ENCODE results near the gene PTPRN. TPM values are rescaled to one million over a fixed set of nuclear protein-coding genes. Genes with fewer than 3 reads are reported as not detected.

The PTPRN gene
- total RNA-seq = 1 to 10 TPM; 3.5 to 6.0 TPM
- 1.7 TPM for polyA plus RNA-seq (ENCODE audit: insufficient read depth, low read depth, low replicate concordance)
- long read RNA-seq, donor 1 = 0 reads
- long read RNA-seq, donor 2 = 0 reads

DNA sequence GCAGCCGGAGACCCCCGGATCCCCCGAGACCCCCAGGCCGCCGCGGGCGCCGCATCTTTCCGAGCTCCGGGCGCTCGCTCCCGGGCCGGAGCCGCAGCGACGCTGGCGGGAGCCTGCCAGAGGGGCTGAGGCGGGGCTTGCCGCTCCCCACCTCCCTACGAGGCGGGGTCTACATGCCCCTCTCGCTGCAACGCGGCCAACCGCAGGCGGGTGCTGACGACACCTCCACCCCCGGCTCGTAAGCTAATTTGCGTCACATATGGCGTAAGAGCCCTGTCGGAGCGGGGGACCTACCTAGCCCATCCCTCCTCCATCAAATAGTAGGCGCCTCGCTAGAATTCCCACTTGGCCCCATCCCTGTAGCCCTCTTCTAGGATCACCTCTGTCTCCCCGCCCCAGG is at the start of gene PTPRN:
Gene PTPRN, minus strand, starts transcription at position 124 of the 400 bp plus-strand sequence. Its CDS starts 69 bp downstream, at position 55.
- no peak for DNase-seq
- Histone ChIP-seq H3K9me3 (no peaks in the 10 kb centered on the region), H3K36me3 (ENCODE audit: low read depth, missing control alignments) (no peaks in the 10 kb centered on the region), H3K4me3 (peak within 1 kb of the TSS in 1 of 2 donors; percentile 17), H3K27ac (no peak within 1 kb of the TSS), H3K27me3 (no peaks in the 10 kb centered on the region), H3K4me1 (no peaks in the 10 kb centered on the region)
- no peak for TF ChIP-seq POLR2A (IDR thresholded peaks at IDR 0.05)
- intact Hi-C loops (cut with DNase I; ENCODE audit: low total_unique reads) = no loop called here
- 2 to 5% methylated on average over 7 to 17 of the region's 37 CpGs for WGBS, 2 donors

DNA sequence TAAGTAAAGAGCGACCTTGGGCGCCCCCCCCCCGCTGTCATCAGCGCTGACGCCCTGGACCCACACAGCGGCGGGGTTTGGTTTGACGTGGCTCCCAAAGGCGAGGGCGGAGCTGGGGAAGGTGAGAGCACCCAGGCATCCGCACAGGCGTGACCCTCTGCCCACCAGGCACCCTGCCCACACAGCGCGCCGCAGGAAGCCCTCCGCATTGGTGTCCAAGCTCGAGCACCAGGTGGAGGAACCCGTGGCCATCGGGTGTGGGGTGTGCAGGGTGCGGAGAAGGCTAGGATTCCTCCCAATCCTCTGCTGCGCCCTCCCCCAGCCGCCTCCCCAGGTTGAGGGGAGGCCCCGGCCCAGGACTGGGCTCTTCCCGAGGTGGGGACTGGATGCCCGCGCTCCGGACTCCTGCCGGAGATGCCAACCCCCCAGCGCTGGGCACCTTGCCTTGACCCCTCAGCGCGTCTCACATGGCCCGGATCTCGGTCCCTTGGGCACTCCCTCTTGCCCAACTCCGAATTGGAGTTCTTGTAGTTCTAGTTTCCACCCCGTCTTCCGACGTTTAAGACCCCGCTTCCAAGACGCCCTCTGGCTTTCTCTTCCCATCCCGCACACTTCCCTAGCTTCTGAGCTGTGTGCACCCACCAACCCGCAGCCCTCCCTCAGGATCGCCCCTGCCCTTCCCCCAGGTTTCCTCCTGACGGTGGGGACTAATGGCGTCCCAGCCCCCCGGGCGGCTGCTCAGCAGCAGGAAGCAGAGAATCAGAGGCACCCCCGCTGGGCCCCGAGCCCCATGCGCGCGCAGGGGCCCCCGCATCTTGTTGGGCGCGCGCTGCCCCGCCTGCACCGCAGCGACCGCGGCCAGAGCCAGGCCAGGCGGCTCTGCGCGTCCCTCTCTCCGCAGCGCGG is 49.2 kb upstream of the PTPRN start:
- WGBS, 2 donors = 1 to 2% methylated on average over 21 to 53 of the region's 66 CpGs

DNA sequence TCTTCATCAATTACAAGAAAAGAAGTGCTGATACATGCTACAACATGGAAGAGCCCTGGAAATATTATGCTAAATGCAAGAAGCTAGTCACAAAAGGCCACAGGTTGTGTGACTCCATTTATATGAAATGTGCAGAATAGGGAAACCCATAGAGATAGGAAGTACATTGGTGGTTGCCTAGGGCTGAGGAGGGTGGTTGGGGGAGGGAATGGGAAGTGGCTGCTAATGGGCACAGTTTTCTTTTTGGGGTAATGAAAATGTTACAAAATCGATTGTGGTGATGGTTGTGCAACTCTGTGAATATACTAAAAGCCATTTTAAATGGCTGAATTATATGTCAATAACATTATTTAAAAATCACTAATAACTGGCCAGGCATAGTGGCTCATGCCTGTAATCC is 47.6 kb upstream of the PTPRN start:
- Histone ChIP-seq H3K4me3 (no peak overlapping the region), H3K9me3 (no peaks in the 10 kb centered on the region), H3K36me3 (ENCODE audit: low read depth, missing control alignments) (no peaks in the 10 kb centered on the region), H3K27me3 (no peaks in the 10 kb centered on the region), H3K4me1 (peaks cover 8% of the 10 kb centered on the region), H3K27ac (no peak overlapping the region)
- intact Hi-C loops (cut with DNase I; ENCODE audit: low total_unique reads) = no loop called here
- 66 to 73% methylated on average over 1 of the region's 1 CpG for WGBS, 2 donors
- TF ChIP-seq, protein P1, sequence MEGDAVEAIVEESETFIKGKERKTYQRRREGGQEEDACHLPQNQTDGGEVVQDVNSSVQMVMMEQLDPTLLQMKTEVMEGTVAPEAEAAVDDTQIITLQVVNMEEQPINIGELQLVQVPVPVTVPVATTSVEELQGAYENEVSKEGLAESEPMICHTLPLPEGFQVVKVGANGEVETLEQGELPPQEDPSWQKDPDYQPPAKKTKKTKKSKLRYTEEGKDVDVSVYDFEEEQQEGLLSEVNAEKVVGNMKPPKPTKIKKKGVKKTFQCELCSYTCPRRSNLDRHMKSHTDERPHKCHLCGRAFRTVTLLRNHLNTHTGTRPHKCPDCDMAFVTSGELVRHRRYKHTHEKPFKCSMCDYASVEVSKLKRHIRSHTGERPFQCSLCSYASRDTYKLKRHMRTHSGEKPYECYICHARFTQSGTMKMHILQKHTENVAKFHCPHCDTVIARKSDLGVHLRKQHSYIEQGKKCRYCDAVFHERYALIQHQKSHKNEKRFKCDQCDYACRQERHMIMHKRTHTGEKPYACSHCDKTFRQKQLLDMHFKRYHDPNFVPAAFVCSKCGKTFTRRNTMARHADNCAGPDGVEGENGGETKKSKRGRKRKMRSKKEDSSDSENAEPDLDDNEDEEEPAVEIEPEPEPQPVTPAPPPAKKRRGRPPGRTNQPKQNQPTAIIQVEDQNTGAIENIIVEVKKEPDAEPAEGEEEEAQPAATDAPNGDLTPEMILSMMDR (IDR thresholded peaks at IDR 0.05) = no peak
- TF ChIP-seq POLR2A (IDR thresholded peaks at IDR 0.05) = no peak
- DNase-seq = no peak

More for the DNA sequence above, 49.2 kb upstream of the PTPRN start:
- no peaks in the 10 kb centered on the region for H3K36me3 ChIP-seq (ENCODE audit: low read depth, missing control alignments)
- no peak overlapping the region for H3K27ac ChIP-seq
- no peaks in the 10 kb centered on the region for H3K9me3 ChIP-seq
- peak; percentile 38 for DNase-seq
- peak overlapping the region; percentile 15 to 36 for H3K4me3 ChIP-seq
- TF ChIP-seq, protein P1 (IDR thresholded peaks at IDR 0.05) = no peak
- no peak for TF ChIP-seq POLR2A (IDR thresholded peaks at IDR 0.05)
- intact Hi-C loops (cut with DNase I; ENCODE audit: low total_unique reads) = no loop called here
- H3K4me1 ChIP-seq = peaks cover 8% of the 10 kb centered on the region
- no peaks in the 10 kb centered on the region for H3K27me3 ChIP-seq

DNA sequence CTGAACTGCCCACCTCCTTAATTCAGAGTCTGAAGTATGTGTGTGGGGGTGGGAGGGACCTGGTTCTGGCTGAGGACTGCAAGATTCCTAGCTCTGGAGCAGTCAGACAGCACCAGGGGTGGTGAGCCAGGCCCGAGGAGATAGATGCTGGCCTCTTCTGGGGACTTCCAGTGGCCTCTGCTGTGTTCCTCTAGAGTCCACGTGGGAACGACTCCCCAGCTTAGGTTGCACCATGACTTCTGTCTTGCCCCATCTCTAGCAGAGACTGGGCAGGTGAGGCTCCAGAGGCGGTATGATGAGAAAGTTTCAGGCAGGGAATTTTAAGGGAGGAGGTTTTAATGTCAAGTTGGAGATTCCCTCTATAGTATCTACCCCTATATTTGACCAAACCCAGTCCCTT is 45.4 kb upstream of the PTPRN start:
- DNase-seq = no peak
- Histone ChIP-seq H3K4me1 (peaks cover 8% of the 10 kb centered on the region), H3K27ac (no peak overlapping the region), H3K27me3 (no peaks in the 10 kb centered on the region), H3K36me3 (ENCODE audit: low read depth, missing control alignments) (no peaks in the 10 kb centered on the region), H3K4me3 (no peak overlapping the region), H3K9me3 (no peaks in the 10 kb centered on the region)
- TF ChIP-seq POLR2A (IDR thresholded peaks at IDR 0.05) = no peak
- intact Hi-C loops (cut with DNase I; ENCODE audit: low total_unique reads) = no loop called here
- 81 to 94% methylated on average over 3 to 4 of the region's 4 CpGs for WGBS, 2 donors

DNA sequence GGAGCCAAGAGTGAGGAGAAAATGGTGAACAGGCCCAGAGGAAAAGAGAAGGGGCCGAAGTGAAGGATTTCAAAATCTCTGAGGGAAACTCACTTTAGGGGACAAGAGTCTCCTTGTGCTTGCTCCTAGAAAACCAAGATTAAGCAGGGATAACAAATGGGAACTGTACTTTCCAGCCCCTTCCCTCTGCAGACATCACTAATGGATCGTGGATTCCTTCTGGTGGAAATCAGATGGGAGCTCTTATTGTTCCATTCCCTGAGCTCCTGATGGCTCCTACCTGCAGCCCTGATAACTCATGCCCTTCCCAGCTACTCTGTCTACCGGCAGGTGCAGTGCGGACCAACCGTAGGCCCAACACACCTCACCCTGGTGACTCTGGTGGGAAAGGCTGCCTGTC is 43.9 kb upstream of the PTPRN start:
- intact Hi-C loops (cut with DNase I; ENCODE audit: low total_unique reads) = no loop called here
- no peak overlapping the region for H3K4me3 ChIP-seq
- H3K36me3 ChIP-seq (ENCODE audit: low read depth, missing control alignments) = no peaks in the 10 kb centered on the region
- H3K4me1 ChIP-seq = peaks cover 2% of the 10 kb centered on the region
- no peak for DNase-seq
- TF ChIP-seq POLR2A (IDR thresholded peaks at IDR 0.05) = no peak
- TF ChIP-seq, protein P1 (IDR thresholded peaks at IDR 0.05) = no peak
- WGBS, 2 donors = 77 to 79% methylated on average over 5 of the region's 5 CpGs
- H3K9me3 ChIP-seq = no peaks in the 10 kb centered on the region
- H3K27me3 ChIP-seq = no peaks in the 10 kb centered on the region
- H3K27ac ChIP-seq = no peak overlapping the region
